HG02571 (cell line): ENCODE results near the gene MOB3C.

Experiments used
- ATAC-seq: cut with Tn5 transposase; IDR thresholded peaks from one replicate; pipeline ENCODE4 v1.9.1; 2021; ENCODE audit warnings: mild to moderate bottlenecking, moderate library complexity; ENCODE audit not compliant: unreplicated experiment

The MOB3C gene

DNA sequence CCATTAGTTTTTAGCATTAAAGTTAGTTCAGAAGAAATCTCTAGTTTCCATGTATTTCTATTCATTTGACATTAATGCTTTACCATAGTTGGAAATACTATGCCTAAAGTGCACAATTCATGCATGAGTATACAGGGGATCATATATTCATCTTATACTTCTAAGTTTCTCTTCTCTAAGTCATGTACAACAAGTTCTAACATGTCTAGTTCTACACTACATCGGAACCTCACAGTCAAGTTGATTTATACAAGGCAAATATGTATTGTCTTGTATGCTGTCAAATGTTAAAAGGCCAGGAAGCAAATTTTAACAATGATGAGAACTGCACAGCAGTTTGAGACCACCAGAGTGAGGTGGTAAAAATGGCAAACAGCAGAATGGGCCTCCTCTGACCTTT, 22.9 kb upstream of the MOB3C start:
- ATAC-seq = no peak

DNA sequence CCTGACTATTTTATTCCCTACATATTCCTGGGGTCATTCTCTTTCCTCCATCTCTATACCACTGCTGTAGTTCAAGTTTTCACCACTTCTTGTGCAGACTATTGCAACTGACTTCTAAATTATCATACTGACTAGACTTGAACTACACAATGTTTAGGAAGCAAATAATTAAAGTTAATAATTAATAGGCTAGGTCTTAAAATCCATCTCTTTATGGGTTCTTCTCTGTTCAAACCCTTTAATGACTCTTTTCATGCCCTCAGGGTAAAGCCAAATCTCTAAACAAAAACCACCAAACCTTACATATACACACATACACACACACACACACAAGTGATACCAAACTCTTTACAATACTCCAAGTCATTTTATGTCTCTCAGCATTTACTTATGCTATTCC, 22.3 kb upstream of the MOB3C start:
- ATAC-seq = no peak

DNA sequence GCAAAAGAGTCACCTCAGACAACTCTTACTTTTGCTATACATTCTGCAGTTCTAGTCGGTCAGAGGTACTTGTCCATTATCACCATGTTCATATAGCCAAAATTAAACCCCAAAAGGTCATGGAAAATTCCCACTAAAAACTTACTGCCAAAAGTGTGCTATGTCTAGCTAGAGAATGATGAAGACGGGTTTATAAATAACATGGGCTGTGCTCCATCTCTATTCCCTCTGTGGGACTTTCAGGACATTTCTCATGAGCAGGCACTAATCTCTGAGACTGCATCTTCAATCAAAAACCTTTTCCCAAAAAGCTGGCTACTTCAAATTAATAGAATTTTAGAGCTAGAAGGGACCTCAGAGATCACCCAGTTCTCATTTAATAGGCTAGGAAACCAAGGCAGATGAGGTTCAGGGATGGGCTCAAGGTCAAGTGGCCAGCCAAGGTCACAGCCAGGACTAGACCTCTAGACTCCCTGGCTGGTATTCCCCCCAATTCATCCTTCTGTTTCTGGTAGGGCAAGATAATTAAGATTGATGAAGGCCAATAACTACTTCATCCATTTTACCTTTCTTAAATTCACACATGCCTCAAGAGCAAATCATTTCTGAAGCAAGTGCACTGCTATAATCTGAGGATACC, 21.0 kb upstream of the MOB3C start:
- no peak for ATAC-seq

DNA sequence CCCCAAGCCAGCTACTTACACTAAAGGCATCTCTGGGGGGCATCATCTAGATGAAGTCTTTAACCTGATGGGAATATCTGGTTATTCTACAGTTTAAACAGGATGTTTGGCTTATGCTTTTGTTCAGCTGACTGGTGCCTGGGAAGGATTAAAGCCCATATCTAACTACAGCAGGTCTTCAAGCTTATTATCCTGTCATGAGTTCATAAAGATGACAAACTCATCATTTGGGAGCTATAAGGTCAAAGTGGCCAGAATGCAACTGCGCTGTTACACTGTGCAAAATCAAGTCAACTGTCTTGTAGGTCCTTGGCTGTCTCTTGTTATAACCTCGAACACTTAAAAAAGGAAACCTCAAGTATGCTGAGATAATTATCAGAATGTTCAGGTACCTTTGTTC, 18.6 kb upstream of the MOB3C start:
- no peak for ATAC-seq

DNA sequence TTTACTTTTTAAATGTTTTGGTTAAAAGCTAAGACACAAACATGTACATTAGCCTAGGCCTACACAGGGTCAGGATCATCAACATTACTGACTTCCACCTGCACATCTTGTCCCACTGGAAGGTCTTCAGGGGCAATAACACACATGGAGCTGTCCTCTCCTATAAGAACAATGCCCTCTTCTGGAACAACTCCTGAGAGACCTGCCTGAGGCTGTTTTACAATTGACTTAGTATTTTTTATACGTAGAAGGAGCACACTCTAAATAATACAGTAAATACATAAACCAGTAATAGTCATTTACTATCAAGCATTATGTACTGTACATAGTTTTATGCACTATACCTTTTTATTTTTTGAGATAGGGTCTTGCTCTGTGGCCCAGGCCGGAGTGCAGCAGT, 14.1 kb upstream of the MOB3C start:
- ATAC-seq = no peak

DNA sequence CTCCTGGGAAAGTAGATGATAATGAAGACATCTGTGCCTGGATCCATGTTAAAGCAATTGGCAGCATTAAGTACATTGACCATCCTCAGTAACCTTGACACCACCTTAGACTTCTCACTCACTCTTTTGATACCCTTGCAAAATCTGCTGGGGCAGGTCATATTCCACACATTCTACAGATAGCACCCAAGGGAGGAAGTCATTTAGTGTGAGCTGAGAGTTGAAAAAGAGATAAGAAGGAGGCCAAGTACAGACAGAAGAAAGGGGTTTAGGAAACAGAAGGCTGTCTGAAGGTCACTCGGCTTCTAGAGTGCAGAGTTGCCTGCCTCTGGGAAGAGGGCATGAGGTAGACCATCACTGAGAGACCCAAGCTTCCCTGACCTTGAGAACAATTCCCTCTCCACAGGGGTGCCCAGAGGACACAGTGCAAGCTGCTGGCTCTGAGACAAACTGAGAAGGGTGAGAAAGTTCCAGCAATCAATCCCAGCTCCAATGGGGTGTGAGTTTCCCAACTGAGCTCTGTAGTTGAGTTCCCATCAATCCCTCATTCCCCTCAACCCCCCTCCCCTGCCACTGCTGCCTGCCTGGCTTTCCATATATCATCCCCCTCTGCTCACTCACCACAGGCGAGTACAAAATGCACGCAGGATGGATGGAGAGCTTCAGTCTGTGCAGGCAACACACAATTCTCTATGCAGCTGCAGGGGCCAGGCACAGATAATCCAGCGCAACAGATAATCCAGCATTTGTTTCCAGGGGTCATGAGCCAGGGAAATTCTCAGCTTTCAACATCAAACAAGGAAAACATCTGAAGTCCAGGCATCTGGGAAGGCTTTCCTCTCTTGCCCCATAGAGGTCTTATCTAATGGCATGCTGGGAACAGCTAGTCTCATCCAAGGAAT, 7.4 kb upstream of the MOB3C start:
- ATAC-seq = no peak

DNA sequence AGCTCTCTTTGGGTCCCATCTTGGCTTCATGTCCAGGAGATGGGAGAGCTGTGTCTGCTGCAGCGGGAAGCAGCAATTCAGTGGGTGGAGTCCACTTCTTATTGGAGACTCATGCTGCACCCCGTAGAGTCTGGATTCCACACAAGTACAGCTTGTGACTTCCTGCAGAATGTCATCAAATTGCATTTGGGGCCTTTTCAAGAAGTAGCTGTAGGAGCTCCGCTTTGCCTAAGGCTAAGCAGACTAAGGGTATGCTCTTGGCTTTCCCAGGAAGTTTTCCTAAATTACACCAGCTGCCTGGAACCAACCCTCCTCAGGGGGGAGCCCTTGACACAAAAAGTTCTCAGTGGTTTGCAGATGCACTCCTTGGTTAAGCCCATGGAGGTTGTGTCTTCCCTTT, 5.7 kb upstream of the MOB3C start:
- no peak for ATAC-seq

DNA sequence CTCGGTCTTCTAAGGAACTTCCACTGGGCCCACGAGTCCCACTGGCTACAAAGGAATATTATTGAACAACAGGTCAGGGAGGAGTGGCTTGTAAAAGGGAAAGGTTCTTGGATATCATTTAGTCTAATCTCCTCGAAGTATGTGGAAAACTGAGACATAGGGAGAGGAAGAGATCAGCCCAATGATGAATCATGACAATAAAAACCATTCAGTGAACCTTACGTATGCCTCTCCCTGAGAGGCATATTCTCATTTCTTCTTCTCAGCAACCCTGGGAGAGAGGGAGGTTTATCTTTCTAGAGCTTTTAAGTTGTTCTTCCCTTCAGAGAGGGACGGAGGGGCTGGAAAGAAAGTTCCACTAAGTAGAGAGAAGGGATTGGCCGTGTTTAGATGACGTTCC, 5.3 kb upstream of the MOB3C start:
- ATAC-seq = no peak

DNA sequence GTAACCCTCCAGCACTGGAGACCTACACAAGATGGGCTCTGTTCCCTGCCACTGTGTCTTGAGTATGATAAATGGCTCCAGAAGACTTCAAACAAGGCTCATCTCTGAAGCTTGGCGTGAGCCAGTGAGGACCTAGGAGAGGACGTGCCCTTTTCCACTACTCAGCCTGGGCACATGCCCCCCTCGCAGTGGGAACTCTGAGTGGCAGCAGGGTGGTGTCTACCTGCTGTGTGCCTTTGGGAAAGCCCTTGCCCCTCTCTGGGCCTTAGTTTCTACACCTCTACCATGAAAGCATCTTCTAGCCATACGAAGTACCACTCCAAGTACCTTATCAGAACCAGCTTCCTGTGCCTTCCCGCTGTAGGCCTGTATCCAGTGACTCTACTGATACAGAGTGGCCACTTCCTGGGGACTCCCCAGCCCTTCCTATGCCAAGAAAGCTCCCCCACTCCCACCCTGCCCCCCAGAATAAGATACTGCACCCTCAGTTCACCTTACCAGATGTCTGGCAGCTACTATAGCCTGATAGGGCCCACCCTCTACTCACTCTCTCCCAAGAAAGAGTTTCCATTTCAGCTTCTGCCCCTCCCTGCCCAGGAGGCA, 3.1 kb upstream of the MOB3C start:
- no peak for ATAC-seq

DNA sequence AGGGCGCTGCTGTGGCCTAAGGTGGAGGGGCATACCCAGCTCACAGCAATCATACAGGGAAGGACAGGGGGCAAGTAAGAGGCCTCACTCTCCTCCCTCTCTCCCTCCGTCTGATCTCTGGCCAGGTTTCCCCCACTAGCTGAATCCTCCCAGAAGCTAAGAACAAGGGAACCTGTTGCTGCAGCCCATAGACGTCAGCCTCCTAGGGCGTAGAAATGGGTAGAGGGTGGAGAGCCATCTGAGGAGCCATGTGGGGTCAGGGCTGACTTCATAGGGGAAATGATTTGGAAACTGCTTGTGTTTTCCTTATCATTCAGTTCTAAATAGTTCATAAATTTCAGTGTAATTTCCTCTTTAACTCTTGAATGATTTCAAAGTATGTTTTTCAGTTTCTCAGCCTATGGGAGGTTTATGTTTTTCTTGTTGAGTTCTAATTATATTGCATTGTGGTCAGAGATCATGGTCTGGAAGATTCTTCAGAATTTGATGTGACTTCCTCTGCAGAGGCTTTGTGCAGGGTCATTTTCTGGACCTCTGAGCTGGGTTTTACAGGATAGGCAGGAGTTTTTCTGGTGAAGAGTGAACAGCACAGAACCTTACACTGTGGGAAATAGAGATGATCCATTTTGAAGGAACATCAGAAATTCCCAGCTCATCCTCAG, 2.3 kb upstream of the MOB3C start:
- ATAC-seq = no peak

DNA sequence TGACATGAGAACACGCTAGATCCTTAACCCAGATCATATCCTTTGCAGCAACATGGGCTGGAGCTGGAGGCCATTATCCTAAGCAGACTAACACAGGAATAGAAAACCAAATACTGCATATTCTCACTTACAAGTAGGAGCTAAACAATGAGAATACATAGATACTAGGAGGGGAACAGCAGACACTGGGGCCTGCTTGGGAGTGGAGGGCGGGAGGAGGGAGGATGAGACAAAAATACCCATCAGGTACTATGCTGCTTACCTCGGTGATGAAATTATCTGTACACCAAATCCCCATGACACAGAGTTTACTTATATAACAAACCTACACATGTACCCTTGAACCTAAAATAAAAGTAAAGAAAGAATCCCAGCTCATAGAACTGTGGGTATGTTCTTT, 1.2 kb upstream of the MOB3C start:
- ATAC-seq = no peak

DNA sequence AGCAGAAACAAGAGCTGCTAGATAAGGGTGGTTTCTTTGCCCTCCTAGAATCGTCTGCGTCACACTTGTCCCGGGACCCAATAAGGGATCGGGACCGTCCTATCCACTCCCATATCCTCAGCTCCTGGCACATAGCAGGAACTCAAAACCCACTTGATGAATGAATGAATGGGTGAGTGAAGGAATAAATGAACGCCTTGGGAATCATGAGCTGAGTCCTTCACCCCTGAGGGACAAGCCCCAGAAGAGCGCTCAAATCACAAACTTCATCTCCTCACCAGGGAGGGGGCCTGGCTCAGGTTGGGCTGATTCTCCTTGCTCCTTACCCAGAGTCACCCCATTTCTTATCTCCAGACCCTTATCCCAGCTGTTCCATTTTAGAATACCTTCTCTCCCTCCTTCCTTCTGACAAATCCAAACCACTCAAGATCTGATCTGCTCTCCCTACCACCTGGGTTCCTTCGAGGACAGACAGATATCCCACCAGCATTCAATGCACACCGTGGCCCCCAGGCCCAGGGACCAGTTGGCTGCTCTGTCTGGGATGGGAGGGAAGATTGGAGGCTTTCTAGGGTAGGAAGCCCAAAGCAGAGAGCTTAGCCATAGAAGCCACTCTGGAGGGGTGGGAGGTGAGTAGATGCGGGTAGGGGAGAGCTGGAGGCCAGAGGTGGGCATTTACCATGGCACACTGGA, 643 bp upstream of the MOB3C start:
- no peak for ATAC-seq

DNA sequence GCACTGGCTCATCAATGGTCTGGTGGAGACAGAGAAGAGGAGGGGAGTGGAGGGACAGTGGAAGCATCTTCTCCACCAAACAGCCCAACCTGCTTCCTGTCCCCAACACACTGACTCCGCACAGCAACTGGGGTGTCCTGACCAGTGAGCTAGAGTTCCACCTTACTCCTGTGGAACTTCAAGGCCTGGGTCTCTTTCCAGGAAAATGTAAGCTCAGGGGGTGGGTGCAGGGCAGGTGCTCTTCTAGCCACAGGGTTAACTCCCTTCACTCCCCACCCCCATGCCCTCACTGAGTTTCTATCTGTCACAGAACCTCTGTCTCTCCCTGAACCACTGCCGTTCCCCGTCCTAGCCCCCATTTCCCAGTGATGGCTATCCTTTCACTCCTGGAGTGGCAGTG, 876 bp downstream of the MOB3C start:
- ATAC-seq = no peak

DNA sequence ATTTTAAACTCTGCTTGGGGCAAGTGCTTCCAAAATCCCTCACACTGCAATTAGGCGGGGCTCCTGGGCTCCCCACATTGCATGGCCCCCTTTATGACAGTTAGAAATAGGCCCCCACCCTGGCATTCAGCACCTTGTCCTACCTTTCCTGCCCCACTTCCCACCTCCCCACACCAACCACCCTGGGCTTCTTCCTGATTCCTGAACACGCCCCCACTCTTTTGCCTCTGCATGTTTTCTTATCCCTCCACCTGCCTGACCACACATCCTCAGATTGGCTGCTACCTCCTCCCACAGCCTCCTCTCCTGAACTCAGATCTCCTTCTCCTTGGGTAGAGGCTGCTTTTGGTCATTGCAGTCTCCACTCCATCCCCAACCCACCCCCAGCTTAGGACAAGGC, 1.5 kb downstream of the MOB3C start:
- ATAC-seq = no peak

DNA sequence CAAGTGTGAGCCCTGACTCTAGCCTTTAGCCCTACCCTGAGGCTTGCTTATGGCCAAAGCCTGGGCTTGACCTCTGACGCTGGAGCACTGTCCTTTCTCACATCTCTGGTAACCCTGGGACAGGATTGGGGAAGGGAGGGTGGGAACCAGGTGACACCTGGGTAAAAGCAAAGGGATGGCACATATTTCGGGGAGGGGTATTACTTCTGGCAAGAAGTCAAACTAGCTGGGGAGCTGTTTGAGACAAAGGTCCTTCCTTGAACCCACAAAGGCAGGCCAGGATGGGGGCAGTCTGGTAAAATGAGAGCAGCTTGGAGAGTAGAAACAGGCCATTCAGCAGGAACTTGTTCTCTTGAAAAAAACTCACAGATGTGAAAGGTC, 2.0 kb downstream of the MOB3C start:
- no peak for ATAC-seq

DNA sequence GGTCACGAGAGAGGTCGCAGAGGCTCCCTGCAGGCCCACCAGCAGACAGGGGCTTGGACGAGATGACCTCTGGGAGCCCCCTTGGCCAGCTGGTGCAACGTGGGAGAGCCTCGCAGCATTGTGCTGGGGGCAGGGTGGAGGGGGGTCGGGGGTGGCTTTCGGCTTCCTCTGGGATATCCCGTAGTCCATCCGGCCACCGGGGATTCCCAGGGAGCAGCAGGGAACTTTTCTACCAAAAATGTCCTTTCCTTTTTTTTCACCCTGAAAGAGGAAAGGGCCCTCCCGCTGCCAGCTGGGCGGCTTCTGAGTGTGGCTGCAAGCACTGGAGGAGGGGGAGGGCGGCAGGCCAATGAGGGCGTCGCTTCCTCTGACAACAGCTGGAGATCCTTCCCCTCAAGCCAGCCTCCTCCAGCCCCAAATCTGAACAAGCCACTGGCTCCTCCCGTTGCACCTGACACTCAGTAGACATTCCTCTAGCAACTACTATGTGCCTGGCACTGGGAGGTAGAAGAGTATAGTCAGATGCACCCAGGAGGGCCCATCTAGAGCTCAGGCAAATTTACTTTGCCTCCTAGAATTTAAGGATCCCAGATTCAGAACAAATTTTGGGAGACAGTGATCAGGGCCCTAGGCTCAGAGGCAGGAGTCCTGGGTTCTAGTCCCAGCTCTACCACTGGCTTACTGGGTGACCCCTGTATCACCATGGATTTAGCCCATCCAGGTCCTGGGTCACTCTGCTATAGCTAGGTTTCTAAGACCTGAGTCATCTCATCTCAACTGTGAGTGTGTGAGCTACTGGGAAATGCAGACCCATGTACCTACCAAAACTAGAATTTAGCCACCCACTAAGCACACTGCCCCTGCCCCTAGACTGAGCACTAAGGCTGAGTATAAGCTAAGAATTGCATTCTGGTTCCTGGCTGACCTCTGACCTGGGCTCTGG, 2.7 kb downstream of the MOB3C start:
- no peak for ATAC-seq

DNA sequence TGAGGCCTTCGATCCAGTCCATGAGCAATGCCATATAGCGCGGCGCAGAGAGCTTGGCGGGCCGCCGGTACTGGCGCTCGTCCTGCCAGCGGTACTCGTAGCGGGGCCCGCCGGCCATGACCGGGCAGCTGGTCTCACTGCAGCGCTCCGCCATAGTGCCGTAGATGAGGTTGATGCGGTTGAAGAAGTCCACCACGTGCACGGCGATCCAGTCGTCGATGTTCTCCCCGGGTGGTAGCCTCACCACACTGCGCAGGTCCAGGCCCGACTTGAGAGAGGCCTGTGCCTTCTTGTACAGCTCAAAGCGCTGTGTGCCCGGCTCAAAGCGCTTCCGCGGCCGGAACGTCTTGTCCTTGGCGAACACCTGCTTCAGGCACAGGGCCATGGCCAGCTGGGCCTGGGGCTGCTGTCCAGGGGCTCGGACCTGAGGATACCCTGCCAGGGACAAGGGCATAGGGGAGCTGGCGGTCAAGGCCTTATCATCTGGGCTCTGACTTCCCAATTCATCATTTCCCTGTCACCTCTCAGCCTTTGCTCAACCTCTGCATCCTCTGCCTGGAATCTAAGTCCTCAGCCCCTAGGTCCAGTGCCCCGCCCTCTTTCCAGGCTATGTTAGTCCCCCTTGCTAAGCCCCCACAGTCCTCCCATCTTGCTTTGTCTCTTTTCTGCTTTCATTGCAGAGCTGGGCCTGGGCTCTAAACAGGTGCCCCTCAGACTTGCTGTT, 3.5 kb downstream of the MOB3C start:
- ATAC-seq = no peak

DNA sequence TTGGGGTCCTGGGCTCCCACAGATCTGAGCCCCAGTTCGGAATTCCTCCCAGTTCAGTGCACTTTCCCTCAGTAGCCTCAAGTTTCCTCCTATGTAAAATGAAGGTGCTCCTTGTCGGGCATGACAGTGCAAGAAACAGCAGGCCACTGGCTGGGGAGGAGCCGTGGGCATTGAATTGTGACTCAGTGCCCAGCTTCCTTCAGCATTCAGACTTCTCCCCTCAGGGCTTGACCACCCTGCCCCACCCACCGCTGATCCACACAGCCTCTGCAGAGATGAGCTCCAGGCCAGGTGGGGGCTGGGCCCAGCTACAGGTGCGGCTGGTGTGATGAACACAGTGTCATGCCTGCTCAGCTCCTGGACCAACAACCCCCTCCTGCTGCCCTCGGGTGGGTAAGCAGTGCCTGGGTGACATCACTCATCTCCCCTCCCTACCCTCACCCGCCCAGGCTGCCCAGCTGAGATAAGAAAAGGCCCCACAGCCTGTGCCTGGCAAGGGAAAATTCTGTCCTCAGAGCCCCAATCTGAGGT, 4.9 kb downstream of the MOB3C start:
- ATAC-seq = no peak
